Mesenchymal stem cell (in vitro differentiated cells and primary cell): ENCODE results near the gene CECR2.

ENCODE experiments used
- DNase-seq: peaks from one replicate; pipeline ENCODE4 v3.0.0-alpha.2; 2013
- H2AFZ ChIP-seq: one replicate; pipeline ENCODE4 v1.6.1; 2013; ENCODE audit warnings: low read depth, mild to moderate bottlenecking, control low read depth, inconsistent platforms, low read length, moderate library complexity
- H2AK5ac ChIP-seq: 2 replicates; pipeline ENCODE4 v1.6.1; 2013; ENCODE audit warnings: low read length, moderate library complexity, mild to moderate bottlenecking, inconsistent platforms; ENCODE audit not compliant: severe bottlenecking
- H2BK120ac ChIP-seq: one replicate; pipeline ENCODE4 v1.6.1; 2013; ENCODE audit warnings: low read depth, mild to moderate bottlenecking, inconsistent platforms, low read length, moderate library complexity
- H2BK12ac ChIP-seq, 2 experiments: one replicate each; pipeline ENCODE4 v1.6.1; 2013; ENCODE audit warnings: inconsistent platforms in 2 of 2, low read length in 2 of 2, mild to moderate bottlenecking in 2 of 2, moderate library complexity in 2 of 2, control low read depth in 1 of 2
- H2BK15ac ChIP-seq: one replicate; pipeline ENCODE4 v1.6.1; 2013; ENCODE audit warnings: mild to moderate bottlenecking, low read depth, inconsistent platforms; ENCODE audit not compliant: poor library complexity, severe bottlenecking
- H2BK5ac ChIP-seq: 2 replicates; pipeline ENCODE4 v1.6.1; 2013; ENCODE audit warnings: low read depth, mild to moderate bottlenecking, low read length, control low read depth, inconsistent platforms; ENCODE audit not compliant: poor library complexity, severe bottlenecking
- H3K14ac ChIP-seq, 2 experiments: one replicate each; pipeline ENCODE4 v1.6.1; 2013; ENCODE audit warnings: inconsistent platforms in 2 of 2, low read length in 2 of 2, control low read depth in 1 of 2, mild to moderate bottlenecking in 1 of 2, moderate library complexity in 1 of 2
- H3K18ac ChIP-seq, 2 experiments: one replicate each; pipeline ENCODE4 v1.6.1; 2013; ENCODE audit warnings: inconsistent platforms in 2 of 2, low read length in 2 of 2, control low read depth in 1 of 2, low read depth in 1 of 2, mild to moderate bottlenecking in 1 of 2
- H3K23ac ChIP-seq, 2 experiments: one replicate each; pipeline ENCODE4 v1.6.1; 2013; ENCODE audit warnings: inconsistent platforms in 2 of 2, low read length in 2 of 2, mild to moderate bottlenecking in 2 of 2, moderate library complexity in 2 of 2, control low read depth in 1 of 2
- H3K27ac ChIP-seq: 2 replicates; pipeline ENCODE4 v1.5.1; 2013; ENCODE audit warnings: mild to moderate bottlenecking, moderate library complexity, low read length, control low read depth, inconsistent platforms; ENCODE audit not compliant: poor library complexity, severe bottlenecking
- H3K27me3 ChIP-seq, 2 experiments: 2 replicates each; pipeline versions ENCODE4 v1.6.1 to v1.7.0; 2013; ENCODE audit warnings: low read length in 2 of 2, mild to moderate bottlenecking in 2 of 2, moderate library complexity in 2 of 2, control low read depth in 1 of 2, inconsistent platforms in 1 of 2; ENCODE audit not compliant: control insufficient read depth in 1 of 2, insufficient read depth in 1 of 2
- H3K36me3 ChIP-seq, 2 experiments: 2 replicates each; pipeline versions ENCODE4 v1.6.1 to v1.7.0; 2013; ENCODE audit warnings: low read length in 2 of 2, control low read depth in 1 of 2, inconsistent platforms in 1 of 2, low read depth in 1 of 2, mild to moderate bottlenecking in 1 of 2; ENCODE audit not compliant: insufficient read depth in 2 of 2, control insufficient read depth in 1 of 2
- H3K4ac ChIP-seq, 2 experiments: one replicate each; pipeline ENCODE4 v1.6.1; 2013; ENCODE audit warnings: inconsistent platforms in 2 of 2, low read length in 2 of 2, mild to moderate bottlenecking in 2 of 2, moderate library complexity in 2 of 2, control low read depth in 1 of 2, low read depth in 1 of 2
- H3K4me1 ChIP-seq: 2 replicates; pipeline ENCODE4 v1.6.1; 2013; ENCODE audit warnings: low read depth, low read length, control low read depth; ENCODE audit not compliant: control insufficient read depth, insufficient read depth
- H3K4me2 ChIP-seq: 2 replicates; pipeline ENCODE4 v1.6.1; 2013; ENCODE audit warnings: low read length, mild to moderate bottlenecking, inconsistent platforms; ENCODE audit not compliant: poor library complexity, severe bottlenecking
- H3K4me3 ChIP-seq, 2 experiments: 2 replicates each; pipeline versions ENCODE4 v1.5.1 to v1.7.0; 2013; ENCODE audit warnings: low read length in 2 of 2, mild to moderate bottlenecking in 2 of 2, control low read depth in 1 of 2, low read depth in 1 of 2; ENCODE audit not compliant: insufficient read depth in 1 of 2
- H3K79me1 ChIP-seq: replicated peaks from 2 replicates; pipeline ENCODE4 v1.6.1; 2013; ENCODE audit warnings: mild to moderate bottlenecking, control low read depth, low read length, inconsistent platforms; ENCODE audit not compliant: poor library complexity, severe bottlenecking
- H3K9ac ChIP-seq: 2 replicates; pipeline ENCODE4 v1.7.0; 2013; ENCODE audit warnings: mild to moderate bottlenecking, low read length, moderate library complexity
- H3K9me3 ChIP-seq: 2 replicates; pipeline ENCODE4 v1.7.0; 2013; ENCODE audit warnings: mild to moderate bottlenecking, low read length; ENCODE audit not compliant: control insufficient read depth
- H4K8ac ChIP-seq: one replicate; pipeline ENCODE4 v1.6.1; 2013; ENCODE audit warnings: inconsistent platforms, mild to moderate bottlenecking, low read length, moderate library complexity
- H4K91ac ChIP-seq: one replicate; pipeline ENCODE4 v1.6.1; 2013; ENCODE audit warnings: mild to moderate bottlenecking, low read length, inconsistent platforms
- WGBS: methylation state at CpG from one replicate; pipeline ENCODE4 v1.1.7; 2013; ENCODE audit warnings: mixed read lengths; 5-methylcytosine and 5-hydroxymethylcytosine counted together

Gene CECR2

DNA sequence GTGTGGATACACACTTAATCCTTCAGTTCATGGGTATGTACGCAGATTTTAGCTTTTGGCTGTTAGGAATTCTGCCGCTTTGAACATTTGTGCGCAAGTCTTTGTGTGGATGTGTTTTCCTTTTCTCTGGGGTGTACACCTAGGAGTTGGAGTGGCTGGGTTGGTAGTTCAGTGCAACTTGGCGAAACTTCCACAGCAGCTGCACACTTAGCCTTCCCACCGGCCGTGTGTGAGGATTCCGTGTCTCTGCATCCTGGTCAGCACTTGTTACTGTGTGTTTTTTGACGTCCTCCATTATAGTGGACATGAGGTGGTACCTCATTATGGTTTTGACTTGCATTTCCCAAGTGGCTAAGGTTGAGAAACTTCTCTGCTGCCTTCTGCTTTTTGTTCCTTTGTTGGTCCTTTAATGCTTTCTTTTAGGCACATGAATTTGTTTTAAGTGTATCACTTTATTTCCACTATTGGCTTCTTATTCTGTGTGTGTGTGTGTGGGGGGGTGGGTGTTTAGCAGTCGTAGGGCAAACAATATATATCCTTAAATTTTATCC is 121.9 kb downstream of the CECR2 start:
- Histone ChIP-seq H3K79me1 (no peaks in the 10 kb centered on the region), H2BK120ac (no peak overlapping the region), H2BK15ac (no peak overlapping the region), H3K4me2 (no peak overlapping the region), H4K8ac (no peak overlapping the region), H2AK5ac (no peak overlapping the region), H3K18ac (no peak overlapping the region), H3K4me3 (no peak overlapping the region), H3K4ac (no peak overlapping the region), H3K27ac (no peak overlapping the region), H4K91ac (no peak overlapping the region), H3K36me3 (no peaks in the 10 kb centered on the region), H3K9me3 (no peaks in the 10 kb centered on the region), H2AFZ (no peak overlapping the region), H3K4me1 (no peaks in the 10 kb centered on the region), H3K27me3 (peaks cover 0 to 4% of the 10 kb centered on the region in 2 experiments), H2BK5ac (no peak overlapping the region), H3K9ac (no peak overlapping the region), H3K14ac (no peak overlapping the region), H3K23ac (no peak overlapping the region), H2BK12ac (no peak overlapping the region)
- no peak for DNase-seq
- 87% methylated on average over 8 of the region's 9 CpGs for WGBS

DNA sequence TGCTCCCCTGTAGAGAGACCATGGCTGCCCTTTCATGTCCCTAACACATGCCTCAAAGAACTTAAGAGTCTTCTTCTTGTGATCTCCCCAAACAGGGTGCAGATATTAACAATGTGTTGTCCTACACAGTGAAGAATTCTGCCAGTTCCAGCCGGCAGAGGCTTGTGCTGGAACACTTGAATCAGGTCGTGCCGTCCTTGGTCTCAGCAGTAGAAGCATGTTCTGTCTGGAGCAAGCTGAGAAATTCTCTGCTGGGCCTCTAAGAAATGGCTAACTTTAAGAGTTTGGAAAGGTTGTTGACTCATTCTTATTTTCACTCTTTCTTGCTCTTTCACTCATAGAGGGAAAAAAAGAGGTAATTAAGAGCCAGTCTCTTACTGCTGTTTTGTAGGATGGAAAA is 123.0 kb downstream of the CECR2 start:
- Histone ChIP-seq H3K4me3 (no peak overlapping the region), H2BK12ac (no peak overlapping the region)
- 64% methylated on average over 3 of the region's 3 CpGs for WGBS

DNA sequence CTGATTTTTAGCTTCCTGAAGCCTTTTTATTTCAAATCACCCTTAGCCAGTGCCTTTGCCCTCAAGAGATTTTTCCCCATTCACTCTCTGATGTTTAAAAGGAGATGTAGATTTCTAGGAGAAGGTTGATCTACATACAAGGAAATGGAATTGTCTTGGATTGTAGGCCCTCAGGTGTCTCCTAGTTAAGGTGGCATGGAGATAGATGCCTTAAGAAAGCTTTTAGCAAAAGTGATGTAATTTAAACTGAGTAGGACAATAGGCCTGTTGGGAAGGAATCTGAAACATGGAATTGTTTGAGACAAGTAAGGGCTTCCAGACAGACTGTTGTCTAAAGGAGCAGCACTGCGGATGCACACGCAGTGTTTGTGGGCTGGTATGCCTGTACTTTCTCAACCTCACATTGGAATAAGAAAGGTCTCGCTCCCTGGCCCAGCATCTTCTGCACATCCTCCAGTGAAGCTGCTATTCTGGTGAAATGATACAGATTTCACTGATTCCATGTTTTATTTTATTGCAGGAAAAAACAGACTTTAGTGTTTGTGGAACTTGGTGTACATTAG is 124.2 kb downstream of the CECR2 start:
- no peak overlapping the region for H3K18ac ChIP-seq
- H4K8ac ChIP-seq, result no peak overlapping the region
- 83% methylated on average over 1 of the region's 3 CpGs for WGBS
- H3K27me3 ChIP-seq, result no peaks in the 10 kb centered on the region
- no peak overlapping the region for H3K9ac ChIP-seq
- H3K23ac ChIP-seq, result no peak overlapping the region
- H3K79me1 ChIP-seq, result no peaks in the 10 kb centered on the region
- no peak overlapping the region for H3K14ac ChIP-seq
- H2AK5ac ChIP-seq, result no peak overlapping the region
- H3K4me1 ChIP-seq, result no peaks in the 10 kb centered on the region
- H2BK12ac ChIP-seq, result no peak overlapping the region
- no peak overlapping the region for H2BK120ac ChIP-seq
- H3K27ac ChIP-seq, result no peak overlapping the region
- H3K4ac ChIP-seq, result no peak overlapping the region
- H2BK5ac ChIP-seq, result no peak overlapping the region
- no peak overlapping the region for H2BK15ac ChIP-seq
- H3K4me2 ChIP-seq, result no peak overlapping the region
- no peaks in the 10 kb centered on the region for H3K9me3 ChIP-seq
- H3K36me3 ChIP-seq, result no peaks in the 10 kb centered on the region
- no peak for DNase-seq
- H4K91ac ChIP-seq, result no peak overlapping the region
- no peak overlapping the region for H2AFZ ChIP-seq
- H3K4me3 ChIP-seq, result no peak overlapping the region

More for the DNA sequence above, 123.0 kb downstream of the CECR2 start:
- Histone ChIP-seq H4K91ac (no peak overlapping the region), H3K9ac (no peak overlapping the region), H3K79me1 (no peaks in the 10 kb centered on the region), H2BK15ac (no peak overlapping the region), H3K14ac (no peak overlapping the region), H2AFZ (no peak overlapping the region), H3K23ac (no peak overlapping the region), H4K8ac (no peak overlapping the region), H2BK5ac (no peak overlapping the region), H3K4me2 (no peak overlapping the region), H3K4me1 (no peaks in the 10 kb centered on the region), H3K4ac (no peak overlapping the region), H3K9me3 (no peaks in the 10 kb centered on the region), H3K36me3 (no peaks in the 10 kb centered on the region), H3K27me3 (no peaks in the 10 kb centered on the region), H3K27ac (no peak overlapping the region), H2AK5ac (no peak overlapping the region), H3K18ac (no peak overlapping the region), H2BK120ac (no peak overlapping the region)
- DNase-seq, result no peak

DNA sequence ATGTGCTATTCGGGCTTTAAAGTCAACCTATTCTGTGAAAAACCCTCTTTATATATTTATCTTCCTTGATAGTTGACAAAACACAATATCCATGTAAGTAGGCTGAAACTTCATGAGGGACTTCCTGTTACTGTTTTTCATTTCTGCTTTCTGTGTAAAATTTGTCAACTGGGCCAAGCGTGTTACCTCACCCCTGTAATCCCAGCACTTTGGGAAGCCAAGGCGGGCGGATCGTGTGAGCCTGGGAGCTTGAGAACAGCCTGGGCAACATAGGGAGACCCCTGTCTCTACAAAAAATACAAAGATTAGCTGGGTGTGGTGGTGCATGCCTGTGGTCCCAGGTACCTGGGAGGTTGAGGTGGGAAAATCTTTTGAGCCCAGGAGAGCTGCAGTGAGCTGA is 127.6 kb downstream of the CECR2 start:
- WGBS, result 94% methylated on average over 4 of the region's 5 CpGs
- Histone ChIP-seq H3K14ac (no peak overlapping the region), H3K9ac (no peak overlapping the region), H3K79me1 (no peaks in the 10 kb centered on the region), H4K91ac (no peak overlapping the region), H2BK12ac (no peak overlapping the region), H3K18ac (no peak overlapping the region), H3K27ac (no peak overlapping the region), H2AK5ac (no peak overlapping the region), H3K4ac (no peak overlapping the region), H3K4me2 (no peak overlapping the region), H4K8ac (no peak overlapping the region), H2BK5ac (no peak overlapping the region), H3K9me3 (no peaks in the 10 kb centered on the region), H3K27me3 (no peaks in the 10 kb centered on the region), H3K4me1 (no peaks in the 10 kb centered on the region), H3K23ac (no peak overlapping the region), H3K4me3 (no peak overlapping the region), H3K36me3 (no peaks in the 10 kb centered on the region), H2BK15ac (no peak overlapping the region), H2BK120ac (no peak overlapping the region), H2AFZ (no peak overlapping the region)
- DNase-seq, result no peak
